Sigmoid colon (tissue), 7 donors: ENCODE measurements around the gene ENTPD6. TPM values are rescaled to one million over a fixed set of nuclear protein-coding genes. Genes with fewer than 3 reads are reported as not detected.

Experiments used
- DNase-seq: peaks from one replicate; pipeline ENCODE4 v3.0.0-alpha.2; 2019
- H3K27ac ChIP-seq, 4 donors: fragments of 200-600 bp; sonication (generic); one replicate each; pipeline ENCODE4 v1.5.1; 2016 to 2019; ENCODE audit warnings: mild to moderate bottlenecking in 1 of 4
- H3K27me3 ChIP-seq, 3 donors: fragments of 200-600 bp; sonication (generic); one replicate each; pipeline ENCODE4 v1.5.1; 2019; ENCODE audit warnings: mild to moderate bottlenecking in 1 of 3
- H3K36me3 ChIP-seq, 4 donors: fragments of 200-600 bp; sonication (generic); one replicate each; pipeline ENCODE4 v1.5.1; 2016 to 2019
- H3K4me1 ChIP-seq, 4 donors: fragments of 200-600 bp; sonication (generic); one replicate each; pipeline ENCODE4 v1.5.1; 2017 to 2019
- H3K4me3 ChIP-seq, 4 donors: fragments of 200-600 bp; sonication (generic); one replicate each; pipeline ENCODE4 v1.5.1; 2017 to 2019; ENCODE audit warnings: mild to moderate bottlenecking in 2 of 4, moderate library complexity in 1 of 4
- H3K9me3 ChIP-seq, 4 donors: fragments of 200-600 bp in 3 of 4; sonication (generic) in 3 of 4; one replicate each; pipeline versions ENCODE4 v1.5.1 to v1.6.1; 2013 to 2019
- CTCF ChIP-seq, 4 experiments: fragments of 450-650 bp in 3 of 4; fragments of 200-600 bp in 1 of 4; IDR thresholded peaks; one replicate each; pipeline ENCODE4 v1.5.1; 2016 to 2019; ENCODE audit warnings: antibody characterized with exemption in 4 of 4, mild to moderate bottlenecking in 3 of 4, moderate library complexity in 2 of 4
- EP300 ChIP-seq, 4 donors: sonication (generic); formaldehyde crosslinking; IDR thresholded peaks; one replicate each; pipeline ENCODE4 v1.6.1; 2017; ENCODE audit warnings: antibody characterized with exemption in 4 of 4
- POLR2A ChIP-seq, 2 donors: fragments of 450-650 bp; IDR thresholded peaks; one replicate each; pipeline ENCODE4 v1.6.1; 2016; ENCODE audit warnings: antibody characterized with exemption in 2 of 2, mild to moderate bottlenecking in 2 of 2, moderate library complexity in 2 of 2
- POLR2AphosphoS5 ChIP-seq, 4 donors: sonication (generic); formaldehyde crosslinking; IDR thresholded peaks; one replicate each; pipeline ENCODE4 v1.6.1; 2017; ENCODE audit warnings: antibody characterized with exemption in 4 of 4
- WGBS, 2 donors: extraction: QIAGEN DNeasy Blood & Tissue Kit; methylation state at CpG; one replicate each; pipeline ENCODE4 v1.1.7; 2013; 5-methylcytosine and 5-hydroxymethylcytosine counted together
- intact Hi-C: fragments of 100-400 bp; cut with DNase I; formaldehyde crosslinking; loops from one replicate; pipeline ENCODE4 v1.15.1; 2023
- polyA plus RNA-seq, 3 donors: library from polyadenylated mRNA; stranded (reverse); fragments of 200-250 nt; gene quantifications; one replicate each; pipeline ENCODE4 v1.2.3, GENCODE V29; 2013
- total RNA-seq, 4 donors: library from RNA; depleted of rRNA; stranded (reverse); fragments of >200 nt; gene quantifications; one replicate each; pipeline ENCODE4 v1.1.0, GENCODE V29; 2016
- donor health status: healthy with polysubstance abuse.
- donor health status: Bipolar disorder and iron deficiency.
- donor health status: healthy.

Gene ENTPD6
- total and polyA plus RNA-seq, 7 donors = 26.0 to 117 (median 41.4) TPM

GRCh38 chr20:25207149-25207959, 11.8 kb downstream of the ENTPD6 start:
- no peak overlapping the region for H3K4me3 ChIP-seq
- H3K36me3 ChIP-seq = peaks cover 7 to 32% (median 13%) of the 10 kb centered on the region in 4 donors
- TF ChIP-seq POLR2A (IDR thresholded peaks at IDR 0.05) (no peak), POLR2AphosphoS5 (IDR thresholded peaks at IDR 0.05) (no peak), EP300 (IDR thresholded peaks at IDR 0.05) (no peak), CTCF (IDR thresholded peaks at IDR 0.05) (no peak)
- no peaks in the 10 kb centered on the region for H3K27me3 ChIP-seq
- WGBS, 2 donors = 93 to 96% methylated on average over 22 of the region's 22 CpGs
- no peaks in the 10 kb centered on the region for H3K9me3 ChIP-seq
- peaks cover 0 to 15% (median 7%) of the 10 kb centered on the region in 4 donors for H3K4me1 ChIP-seq
- no peak for DNase-seq
- intact Hi-C loops = no loop called here
- no peak overlapping the region for H3K27ac ChIP-seq

- Histone ChIP-seq H3K4me1 (peaks cover 0 to 15% (median 7%) of the 10 kb centered on the region in 4 donors), H3K27me3 (no peaks in the 10 kb centered on the region), H3K27ac (no peak overlapping the region), H3K9me3 (no peaks in the 10 kb centered on the region), H3K36me3 (peaks cover 9 to 38% (median 15%) of the 10 kb centered on the region in 4 donors), H3K4me3 (no peak overlapping the region)
- no peak for TF ChIP-seq CTCF (IDR thresholded peaks at IDR 0.05)
- TF ChIP-seq POLR2AphosphoS5 (IDR thresholded peaks at IDR 0.05) = no peak
- TF ChIP-seq POLR2A (IDR thresholded peaks at IDR 0.05) = no peak
- no peak for TF ChIP-seq EP300 (IDR thresholded peaks at IDR 0.05)
- WGBS, 2 donors = 78 to 88% methylated on average over 9 of the region's 9 CpGs
- no peak for DNase-seq
- intact Hi-C loops = no loop called here
Measured at GRCh38 chr20:25207960-25208534, 12.5 kb downstream of the ENTPD6 start.

- Histone ChIP-seq H3K4me1 (peaks cover 0 to 15% (median 7%) of the 10 kb centered on the region in 4 donors), H3K27ac (no peak overlapping the region), H3K27me3 (no peaks in the 10 kb centered on the region), H3K4me3 (no peak overlapping the region), H3K9me3 (no peaks in the 10 kb centered on the region), H3K36me3 (peaks cover 9 to 51% (median 29%) of the 10 kb centered on the region in 4 donors)
- no peak for DNase-seq
- intact Hi-C loops = no loop called here
- WGBS, 2 donors = 95 to 97% methylated on average over 1 of the region's 1 CpG
- no peak for TF ChIP-seq CTCF (IDR thresholded peaks at IDR 0.05)
- no peak for TF ChIP-seq POLR2AphosphoS5 (IDR thresholded peaks at IDR 0.05)
- TF ChIP-seq POLR2A (IDR thresholded peaks at IDR 0.05) = no peak
- no peak for TF ChIP-seq EP300 (IDR thresholded peaks at IDR 0.05)
Measured at GRCh38 chr20:25209400-25209799, 13.9 kb downstream of the ENTPD6 start.

GRCh38 chr20:25209911-25210310, 14.4 kb downstream of the ENTPD6 start:
- H3K9me3 ChIP-seq = no peaks in the 10 kb centered on the region
- no peak for TF ChIP-seq CTCF (IDR thresholded peaks at IDR 0.05)
- TF ChIP-seq POLR2A (IDR thresholded peaks at IDR 0.05) = no peak
- no peak for TF ChIP-seq POLR2AphosphoS5 (IDR thresholded peaks at IDR 0.05)
- no peak for TF ChIP-seq EP300 (IDR thresholded peaks at IDR 0.05)
- WGBS, 2 donors = 96 to 97% methylated on average over 12 of the region's 12 CpGs
- H3K4me1 ChIP-seq = peaks cover 0 to 11% (median 5%) of the 10 kb centered on the region in 4 donors
- no peak overlapping the region for H3K27ac ChIP-seq
- intact Hi-C loops = no loop called here
- no peak overlapping the region for H3K4me3 ChIP-seq
- H3K36me3 ChIP-seq = peaks cover 9 to 56% (median 33%) of the 10 kb centered on the region in 4 donors
- H3K27me3 ChIP-seq = no peaks in the 10 kb centered on the region
- DNase-seq = no peak
